ENCODE data around the gene HHIPL1.

DNA sequence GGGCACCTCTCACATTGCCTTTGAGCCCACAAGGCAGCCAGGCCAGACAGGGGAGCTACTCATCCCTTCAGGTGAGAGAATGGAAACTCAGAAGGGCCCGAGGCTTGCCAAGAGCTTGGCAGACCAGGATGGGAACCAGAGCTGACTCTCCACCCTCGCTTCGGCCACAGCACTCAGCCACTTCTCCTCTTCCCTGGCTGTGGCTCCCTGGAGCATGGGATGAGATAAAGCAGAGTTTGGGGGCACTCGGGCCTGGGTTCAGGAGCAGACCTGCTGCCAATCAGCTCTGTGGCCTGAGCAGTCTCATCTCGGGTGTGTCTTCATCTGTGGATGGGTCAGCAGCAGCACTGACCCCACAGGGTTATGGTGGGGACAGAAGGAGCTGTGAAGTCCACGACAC, 20.9 kb upstream of the HHIPL1 start:
- no peak for TF ChIP-seq POLR2A (IDR thresholded peaks at IDR 0.05)
- TF ChIP-seq, protein P1, sequence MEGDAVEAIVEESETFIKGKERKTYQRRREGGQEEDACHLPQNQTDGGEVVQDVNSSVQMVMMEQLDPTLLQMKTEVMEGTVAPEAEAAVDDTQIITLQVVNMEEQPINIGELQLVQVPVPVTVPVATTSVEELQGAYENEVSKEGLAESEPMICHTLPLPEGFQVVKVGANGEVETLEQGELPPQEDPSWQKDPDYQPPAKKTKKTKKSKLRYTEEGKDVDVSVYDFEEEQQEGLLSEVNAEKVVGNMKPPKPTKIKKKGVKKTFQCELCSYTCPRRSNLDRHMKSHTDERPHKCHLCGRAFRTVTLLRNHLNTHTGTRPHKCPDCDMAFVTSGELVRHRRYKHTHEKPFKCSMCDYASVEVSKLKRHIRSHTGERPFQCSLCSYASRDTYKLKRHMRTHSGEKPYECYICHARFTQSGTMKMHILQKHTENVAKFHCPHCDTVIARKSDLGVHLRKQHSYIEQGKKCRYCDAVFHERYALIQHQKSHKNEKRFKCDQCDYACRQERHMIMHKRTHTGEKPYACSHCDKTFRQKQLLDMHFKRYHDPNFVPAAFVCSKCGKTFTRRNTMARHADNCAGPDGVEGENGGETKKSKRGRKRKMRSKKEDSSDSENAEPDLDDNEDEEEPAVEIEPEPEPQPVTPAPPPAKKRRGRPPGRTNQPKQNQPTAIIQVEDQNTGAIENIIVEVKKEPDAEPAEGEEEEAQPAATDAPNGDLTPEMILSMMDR (IDR thresholded peaks at IDR 0.05): no peak

Measured in tibial nerve (tissue), 3 donors.